Tibial nerve (tissue), 3 donors: ENCODE results near the gene TWF1.

Experiments
- POLR2A ChIP-seq, 2 donors: fragments of 450-650 bp; IDR thresholded peaks; one replicate each; pipeline ENCODE4 v1.6.1; 2017; ENCODE audit warnings: antibody characterized with exemption in 2 of 2, mild to moderate bottlenecking in 2 of 2, moderate library complexity in 2 of 2
- TF ChIP-seq, protein P1 (sequence below), 5 experiments: fragments of 200-600 bp in 3 of 5; fragments of 450-650 bp in 2 of 5; sonication (generic) in 3 of 5; IDR thresholded peaks; one replicate each; pipeline ENCODE4 v1.5.1; 2016 to 2019; ENCODE audit warnings: antibody characterized with exemption in 5 of 5, mild to moderate bottlenecking in 3 of 5, moderate library complexity in 2 of 5

DNA sequence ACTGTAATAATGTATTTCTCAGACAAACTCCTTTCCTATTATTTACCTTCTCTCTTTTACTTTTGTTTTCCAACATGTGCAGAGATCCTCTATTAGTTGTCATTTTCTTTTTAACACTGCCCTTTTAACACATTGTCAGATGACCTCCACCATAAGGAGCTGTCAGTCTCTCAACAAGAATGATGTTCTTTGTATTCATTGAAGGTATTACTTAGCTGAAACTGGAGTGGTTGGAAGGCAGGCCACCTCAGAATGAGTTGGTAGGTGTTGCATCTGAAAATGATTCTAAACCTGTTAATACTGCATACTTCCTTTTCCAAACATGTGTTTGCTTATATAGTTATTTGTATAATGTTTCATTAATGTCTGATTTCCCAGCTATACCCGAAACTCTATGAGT lies 46.6 kb upstream of the TWF1 start:
- TF ChIP-seq, protein P1, sequence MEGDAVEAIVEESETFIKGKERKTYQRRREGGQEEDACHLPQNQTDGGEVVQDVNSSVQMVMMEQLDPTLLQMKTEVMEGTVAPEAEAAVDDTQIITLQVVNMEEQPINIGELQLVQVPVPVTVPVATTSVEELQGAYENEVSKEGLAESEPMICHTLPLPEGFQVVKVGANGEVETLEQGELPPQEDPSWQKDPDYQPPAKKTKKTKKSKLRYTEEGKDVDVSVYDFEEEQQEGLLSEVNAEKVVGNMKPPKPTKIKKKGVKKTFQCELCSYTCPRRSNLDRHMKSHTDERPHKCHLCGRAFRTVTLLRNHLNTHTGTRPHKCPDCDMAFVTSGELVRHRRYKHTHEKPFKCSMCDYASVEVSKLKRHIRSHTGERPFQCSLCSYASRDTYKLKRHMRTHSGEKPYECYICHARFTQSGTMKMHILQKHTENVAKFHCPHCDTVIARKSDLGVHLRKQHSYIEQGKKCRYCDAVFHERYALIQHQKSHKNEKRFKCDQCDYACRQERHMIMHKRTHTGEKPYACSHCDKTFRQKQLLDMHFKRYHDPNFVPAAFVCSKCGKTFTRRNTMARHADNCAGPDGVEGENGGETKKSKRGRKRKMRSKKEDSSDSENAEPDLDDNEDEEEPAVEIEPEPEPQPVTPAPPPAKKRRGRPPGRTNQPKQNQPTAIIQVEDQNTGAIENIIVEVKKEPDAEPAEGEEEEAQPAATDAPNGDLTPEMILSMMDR (IDR thresholded peaks at IDR 0.05): no peak
- TF ChIP-seq POLR2A (IDR thresholded peaks at IDR 0.05): no peak
